ENCODE measurements around the gene PPME1. TPM values are rescaled to one million over a fixed set of nuclear protein-coding genes. Genes with fewer than 3 reads are reported as not detected.

PPME1 gene
- total RNA-seq (18.7 and 23.6 TPM in 2 replicates), polyA plus RNA-seq (10.7 and 11.2 TPM in 2 replicates), polyA minus RNA-seq (15.5 and 16.4 TPM in 2 replicates)
- 8.9 TPM for total RNA-seq (2013)

GRCh38 chr11:74170694-74171629, at the start of gene PPME1, which contains the start of gene C2CD3:
Gene PPME1 (plus strand): TSS chr11:74171289. CDS start chr11:74171422, 133 bp downstream.
Gene C2CD3 (minus strand): TSS chr11:74171002. CDS start chr11:74170792, 210 bp downstream.
- H3K27me3 Mint-ChIP-seq, result no peaks in the 10 kb centered on the region
- no peak for TF ChIP-seq EZH2 (IDR thresholded peaks at IDR 0.05; ENCODE audit: borderline replicate concordance, insufficient read depth, low read depth, low read length, poor library complexity, severe bottlenecking)
- peak; percentile 11 for TF ChIP-seq CTCF (IDR thresholded peaks at IDR 0.05)
- Histone ChIP-seq H2AFZ (ENCODE audit: insufficient read depth, low read depth, low read length, poor library complexity, severe bottlenecking) (peak within 1 kb of the TSS; percentile 99), H3K27ac (ENCODE audit: low read length in 2 of 2) (peak within 1 kb of the TSS; percentile 73 to 80), H3K79me2 (ENCODE audit: control insufficient read depth, insufficient read depth, low read length) (peaks cover 42% of the 10 kb centered on the region), H3K36me3 (replicated peaks in 1 of 2; ENCODE audit: control extremely low read depth in 1 of 2, control insufficient read depth in 1 of 2, extremely low read depth in 1 of 2, insufficient read depth in 2 of 2, low read length in 1 of 2) (peaks cover 1 to 14% of the 10 kb centered on the region in 2 experiments), H3K9me3 (ENCODE audit: control extremely low read depth in 1 of 3, control insufficient read depth in 2 of 3, insufficient read depth in 1 of 3, low read length in 2 of 3) (no peaks in the 10 kb centered on the region), H3K4me3 (ENCODE audit: control extremely low read depth in 1 of 5, extremely low read depth in 1 of 5, insufficient read depth in 1 of 5, low read depth in 2 of 5, low read length in 4 of 5) (peak within 1 kb of the TSS; percentile 82 to 95 (median 85)), H3K27me3 (replicated peaks in 1 of 4; ENCODE audit: control extremely low read depth in 1 of 4, control insufficient read depth in 3 of 4, insufficient read depth in 4 of 4, low read length in 3 of 4) (no peaks in the 10 kb centered on the region), H3K9ac (ENCODE audit: low read length) (peak within 1 kb of the TSS; percentile 92), H3K4me2 (replicated peaks; ENCODE audit: low read depth, low read length, poor library complexity, severe bottlenecking) (peak within 1 kb of the TSS; percentile 96), H3K4me1 (ENCODE audit: control insufficient read depth in 2 of 2, insufficient read depth in 2 of 2, low read length in 2 of 2) (peaks cover 22 to 26% of the 10 kb centered on the region in 2 donors), H4K20me1 (ENCODE audit: control insufficient read depth, insufficient read depth, low read length, poor library complexity, severe bottlenecking) (no peaks in the 10 kb centered on the region)
- H3K4me3 Mint-ChIP-seq, result no peak within 1 kb of the TSS
- POLR2A ChIA-PET, result interaction anchor here (0.6 to 2.3 kb wide), 7 partner anchors 189 to 1102 kb away, joined by 3 to 8 read pairs (median 4); partner anchors contain the start of genes RAB6A and UCP2
- CTCF ChIA-PET, result interaction anchor here (0.6 to 1.2 kb wide), 4 partner anchors 88 to 207 kb away, joined by 3 to 6 read pairs (median 4); no protein-coding TSS in a partner anchor
- peaks cover 6% of the 10 kb centered on the region for H3K4me1 Mint-ChIP-seq
- H3K27ac Mint-ChIP-seq, result no peak within 1 kb of the TSS
- peak; percentile 94 for ATAC-seq (ENCODE audit: low read depth)
- no peaks in the 10 kb centered on the region for H3K9me3 Mint-ChIP-seq (ENCODE audit: insufficient read depth)
- intact Hi-C loops (cut with micrococcal nuclease), result loop anchor here (1.0 to 5.0 kb wide), 5 partner anchors 188 to 576 kb away; partner anchors contain the start of genes COA4, PAAF1, RAB6A and RNF169
- WGBS (ENCODE audit: insufficient coverage), result under 1% methylated on average over 64 of the region's 68 CpGs
- DNase-seq, result peak; percentile 99

Data from B cell (primary cell).